Measurements from ENCODE around the gene BIRC6. TPM values are rescaled to one million over a fixed set of nuclear protein-coding genes. Genes with fewer than 3 reads are reported as not detected.

BIRC6 gene, protein sequence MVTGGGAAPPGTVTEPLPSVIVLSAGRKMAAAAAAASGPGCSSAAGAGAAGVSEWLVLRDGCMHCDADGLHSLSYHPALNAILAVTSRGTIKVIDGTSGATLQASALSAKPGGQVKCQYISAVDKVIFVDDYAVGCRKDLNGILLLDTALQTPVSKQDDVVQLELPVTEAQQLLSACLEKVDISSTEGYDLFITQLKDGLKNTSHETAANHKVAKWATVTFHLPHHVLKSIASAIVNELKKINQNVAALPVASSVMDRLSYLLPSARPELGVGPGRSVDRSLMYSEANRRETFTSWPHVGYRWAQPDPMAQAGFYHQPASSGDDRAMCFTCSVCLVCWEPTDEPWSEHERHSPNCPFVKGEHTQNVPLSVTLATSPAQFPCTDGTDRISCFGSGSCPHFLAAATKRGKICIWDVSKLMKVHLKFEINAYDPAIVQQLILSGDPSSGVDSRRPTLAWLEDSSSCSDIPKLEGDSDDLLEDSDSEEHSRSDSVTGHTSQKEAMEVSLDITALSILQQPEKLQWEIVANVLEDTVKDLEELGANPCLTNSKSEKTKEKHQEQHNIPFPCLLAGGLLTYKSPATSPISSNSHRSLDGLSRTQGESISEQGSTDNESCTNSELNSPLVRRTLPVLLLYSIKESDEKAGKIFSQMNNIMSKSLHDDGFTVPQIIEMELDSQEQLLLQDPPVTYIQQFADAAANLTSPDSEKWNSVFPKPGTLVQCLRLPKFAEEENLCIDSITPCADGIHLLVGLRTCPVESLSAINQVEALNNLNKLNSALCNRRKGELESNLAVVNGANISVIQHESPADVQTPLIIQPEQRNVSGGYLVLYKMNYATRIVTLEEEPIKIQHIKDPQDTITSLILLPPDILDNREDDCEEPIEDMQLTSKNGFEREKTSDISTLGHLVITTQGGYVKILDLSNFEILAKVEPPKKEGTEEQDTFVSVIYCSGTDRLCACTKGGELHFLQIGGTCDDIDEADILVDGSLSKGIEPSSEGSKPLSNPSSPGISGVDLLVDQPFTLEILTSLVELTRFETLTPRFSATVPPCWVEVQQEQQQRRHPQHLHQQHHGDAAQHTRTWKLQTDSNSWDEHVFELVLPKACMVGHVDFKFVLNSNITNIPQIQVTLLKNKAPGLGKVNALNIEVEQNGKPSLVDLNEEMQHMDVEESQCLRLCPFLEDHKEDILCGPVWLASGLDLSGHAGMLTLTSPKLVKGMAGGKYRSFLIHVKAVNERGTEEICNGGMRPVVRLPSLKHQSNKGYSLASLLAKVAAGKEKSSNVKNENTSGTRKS (N-terminal part only)
- 234 TPM for total RNA-seq

DNA sequence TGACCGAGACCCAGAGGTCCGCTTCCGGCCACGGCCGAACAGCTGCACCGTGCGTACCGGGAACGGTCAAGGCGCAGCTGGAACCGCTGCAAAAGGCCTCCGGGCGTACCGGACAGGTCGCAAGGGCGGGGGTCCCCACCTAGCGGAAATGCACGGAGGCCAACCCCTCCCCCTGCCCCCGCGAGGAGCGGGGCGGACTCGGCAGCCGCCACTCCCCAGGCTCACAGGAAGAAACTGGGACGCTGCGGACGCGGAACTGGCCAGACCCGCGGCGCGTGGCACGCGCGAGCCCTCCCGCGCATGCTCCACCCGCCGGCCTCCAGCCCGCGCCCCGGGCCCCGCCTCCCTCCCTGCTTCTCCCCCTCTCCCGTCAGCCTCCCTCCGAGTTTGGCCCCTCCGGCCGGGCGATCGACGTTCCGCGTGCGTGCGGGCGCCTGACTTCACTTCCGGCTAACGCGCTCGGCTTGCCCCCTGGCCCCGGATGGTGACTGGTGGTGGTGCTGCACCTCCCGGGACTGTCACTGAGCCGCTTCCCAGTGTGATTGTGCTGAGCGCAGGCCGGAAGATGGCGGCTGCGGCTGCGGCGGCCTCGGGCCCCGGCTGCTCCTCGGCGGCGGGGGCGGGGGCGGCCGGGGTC, at the start of gene BIRC6:
BIRC6 (plus strand) TSS at position 343 of the 637 bp plus-strand sequence; CDS start at position 482, 139 bp downstream.

DNA sequence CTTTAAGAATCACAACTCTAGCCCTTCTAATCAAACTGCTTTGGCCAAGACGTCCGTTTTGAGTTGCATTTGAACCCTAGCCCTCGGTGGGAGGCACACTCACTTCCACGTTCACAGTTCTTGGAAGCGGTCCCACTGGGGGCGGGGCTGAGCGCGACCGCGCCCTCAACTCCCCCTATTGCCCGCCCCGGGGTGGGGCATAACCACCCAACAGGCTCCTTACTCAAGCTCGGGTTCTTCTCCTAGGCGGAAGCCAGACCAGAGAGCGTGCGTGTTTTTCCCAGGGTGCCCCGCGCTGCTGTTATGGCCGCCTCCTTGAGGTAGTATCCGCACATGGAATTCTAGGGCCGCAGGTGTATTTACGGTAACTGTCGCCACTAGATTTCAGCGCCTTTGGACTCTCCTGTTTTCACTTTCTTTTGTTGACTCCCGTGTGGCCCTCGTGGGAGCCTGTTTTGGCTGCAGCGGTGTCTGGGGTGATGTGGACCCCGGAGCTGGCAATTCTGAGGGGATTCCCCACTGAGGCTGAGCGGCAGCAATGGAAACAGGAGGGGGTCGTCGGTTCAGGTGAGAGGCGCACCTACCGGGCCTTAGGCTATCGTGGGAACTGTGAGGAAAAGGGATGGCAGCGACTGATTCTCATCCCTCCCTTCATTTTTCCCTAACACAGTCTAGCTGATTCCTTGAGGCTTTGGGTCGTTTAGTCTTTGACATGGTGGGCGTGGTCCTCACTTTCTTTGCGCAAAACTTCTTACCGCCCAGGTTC, 271.2 kb downstream of the BIRC6 start, which contains the start of gene TTC27:
TTC27 (plus strand) TSS at position 237 of the 766 bp plus-strand sequence; CDS start at position 480, 243 bp downstream.

Small RNA genes within 50 kb of the gene (small RNA-seq; reads per million reads assigned to genes)
- gene MIR4765: not detected
- gene MIR558: not detected

Other genes with a start within 250 kb of the BIRC6 start
- 36.7 TPM for gene SLC30A6, start 191.2 kb upstream of the BIRC6 start, total RNA-seq
- 1.4 TPM for gene NLRC4, start 92.1 kb upstream of the BIRC6 start, total RNA-seq
- gene YIPF4, start 79.1 kb upstream of the BIRC6 start, total RNA-seq: 39.0 TPM